GM12874 (cell line): ENCODE results near the gene RPS27.

Experiments used
- TF ChIP-seq, protein P1 (sequence below): IDR thresholded peaks from 2 replicates; pipeline ENCODE4 v1.5.1; 2011; ENCODE audit warnings: low read depth, mild to moderate bottlenecking, control low read depth, low read length, moderate library complexity; ENCODE audit not compliant: insufficient read depth

Gene RPS27

GRCh38 chr1:153963030-153963849, 27.3 kb upstream of the RPS27 start, which contains the start of gene SLC39A1:
Gene SLC39A1 (minus strand): TSS chr1:153963537. CDS start chr1:153962715, 822 bp downstream.
- TF ChIP-seq, protein P1, sequence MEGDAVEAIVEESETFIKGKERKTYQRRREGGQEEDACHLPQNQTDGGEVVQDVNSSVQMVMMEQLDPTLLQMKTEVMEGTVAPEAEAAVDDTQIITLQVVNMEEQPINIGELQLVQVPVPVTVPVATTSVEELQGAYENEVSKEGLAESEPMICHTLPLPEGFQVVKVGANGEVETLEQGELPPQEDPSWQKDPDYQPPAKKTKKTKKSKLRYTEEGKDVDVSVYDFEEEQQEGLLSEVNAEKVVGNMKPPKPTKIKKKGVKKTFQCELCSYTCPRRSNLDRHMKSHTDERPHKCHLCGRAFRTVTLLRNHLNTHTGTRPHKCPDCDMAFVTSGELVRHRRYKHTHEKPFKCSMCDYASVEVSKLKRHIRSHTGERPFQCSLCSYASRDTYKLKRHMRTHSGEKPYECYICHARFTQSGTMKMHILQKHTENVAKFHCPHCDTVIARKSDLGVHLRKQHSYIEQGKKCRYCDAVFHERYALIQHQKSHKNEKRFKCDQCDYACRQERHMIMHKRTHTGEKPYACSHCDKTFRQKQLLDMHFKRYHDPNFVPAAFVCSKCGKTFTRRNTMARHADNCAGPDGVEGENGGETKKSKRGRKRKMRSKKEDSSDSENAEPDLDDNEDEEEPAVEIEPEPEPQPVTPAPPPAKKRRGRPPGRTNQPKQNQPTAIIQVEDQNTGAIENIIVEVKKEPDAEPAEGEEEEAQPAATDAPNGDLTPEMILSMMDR = no peak

DNA sequence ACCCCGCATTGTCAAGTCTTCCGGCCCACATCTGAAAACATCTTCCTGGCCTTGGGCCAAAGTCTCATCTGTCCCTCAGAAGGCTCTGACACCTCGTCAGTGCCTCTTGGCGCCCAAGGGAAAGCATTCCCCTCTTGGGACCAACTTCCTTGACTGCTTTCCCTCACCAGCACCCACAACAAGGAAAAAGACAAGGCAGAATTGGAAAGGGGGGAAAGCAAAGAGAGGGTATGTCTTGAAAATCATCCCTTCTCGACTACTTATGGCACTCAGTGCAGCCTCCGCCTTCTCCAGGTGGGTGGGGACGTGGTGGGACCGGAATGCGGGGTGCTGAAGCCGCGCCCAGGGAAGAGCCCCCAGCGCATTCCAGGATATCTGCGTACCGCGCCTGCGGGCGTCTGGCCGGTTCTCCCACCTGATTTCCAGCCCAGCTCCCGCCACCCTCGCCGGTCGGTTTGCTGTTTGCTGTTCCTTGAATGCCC, 26.7 kb upstream of the RPS27 start:
- TF ChIP-seq, protein P1 = no peak

- TF ChIP-seq, protein P1 = peak; percentile 50
Measured at GRCh38 chr1:153967107-153967999, 23.2 kb upstream of the RPS27 start, which contains the start of gene CREB3L4. Gene CREB3L4 (plus strand): TSS chr1:153967902. CDS start chr1:153968526, 624 bp downstream.

- TF ChIP-seq, protein P1 = no peak
Measured at GRCh38 chr1:153968000-153968363, 22.6 kb upstream of the RPS27 start.

GRCh38 chr1:153968408-153968807, 22.2 kb upstream of the RPS27 start:
- TF ChIP-seq, protein P1 = no peak

GRCh38 chr1:153968972-153969371, 21.6 kb upstream of the RPS27 start:
- TF ChIP-seq, protein P1 = no peak

DNA sequence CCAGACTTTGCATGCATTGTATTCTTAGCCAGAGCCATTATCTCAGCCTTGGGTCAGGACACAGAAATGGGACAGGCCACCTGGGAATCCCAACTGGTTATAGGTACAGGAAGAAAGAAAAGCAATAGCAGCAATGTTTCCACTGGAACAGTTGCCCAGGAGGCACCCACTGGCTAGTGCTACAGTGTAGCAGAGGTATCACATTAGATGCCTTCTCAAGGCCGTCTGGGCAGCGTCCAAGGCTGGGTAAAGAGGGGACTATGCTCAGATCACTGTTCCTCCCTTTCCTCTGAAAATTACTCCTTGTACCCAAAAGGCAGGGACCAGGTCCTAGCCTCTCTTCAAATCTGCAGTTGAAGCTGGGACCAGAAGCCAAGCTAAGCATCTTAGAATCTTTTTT, 20.2 kb upstream of the RPS27 start:
- TF ChIP-seq, protein P1 = no peak
